H1 (cell line): ENCODE data around the gene MDH1. TPM values are rescaled to one million over a fixed set of nuclear protein-coding genes. Genes with fewer than 3 reads are reported as not detected.

ENCODE experiments used
- CTCF ChIA-PET: fragments of 300-600 bp; sonication (Branson Sonifier 250); formaldehyde crosslinking; loops from one replicate; lab custom pipeline; 2021; ENCODE audit not compliant: partially characterized antibody; lab: Charles Lee
- POLR2A ChIA-PET: fragments of 300-600 bp; sonication (Branson Sonifier 250); formaldehyde crosslinking; loops from one replicate; lab custom pipeline; 2021; ENCODE audit warnings: inconsistent platforms; ENCODE audit not compliant: partially characterized antibody; lab: Charles Lee
- DNase-seq, 2 experiments: peaks; one replicate each; pipeline versions ENCODE4 v3.0.0 to v3.0.0-alpha.2; 2010 to 2022; ENCODE audit warnings: low spot score in 2 of 2, low read depth in 1 of 2, mixed read lengths in 1 of 2
- FAIRE-seq: peaks from 2 replicates; lab custom pipeline; 2011; peaks lifted over from hg19 to GRCh38; lab: Jason Lieb, UNC
- H2AFZ ChIP-seq: 2 replicates; pipeline ENCODE4 v1.8.1; 2012; ENCODE audit warnings: low read length, inconsistent platforms
- H2AK5ac ChIP-seq: 2 replicates; pipeline ENCODE4 v1.6.1; 2013; ENCODE audit warnings: low read depth, low read length
- H2BK120ac ChIP-seq: replicated peaks from 2 replicates; pipeline ENCODE3; 2013; ENCODE audit warnings: low read depth, low read length, inconsistent platforms
- H2BK12ac ChIP-seq: 2 replicates; pipeline ENCODE4 v1.6.1; 2013; ENCODE audit warnings: low read depth, low read length
- H2BK15ac ChIP-seq: 2 replicates; pipeline ENCODE4 v1.6.1; 2013; ENCODE audit warnings: low read length
- H2BK20ac ChIP-seq: 2 replicates; pipeline ENCODE4 v1.6.1; 2013; ENCODE audit warnings: low read length
- H2BK5ac ChIP-seq: 2 replicates; pipeline ENCODE4 v1.6.1; 2013; ENCODE audit warnings: low read depth, low read length
- H3K14ac ChIP-seq: 2 replicates; pipeline ENCODE4 v1.6.1; 2013; ENCODE audit warnings: inconsistent platforms; ENCODE audit not compliant: insufficient read length
- H3K18ac ChIP-seq: 2 replicates; pipeline ENCODE4 v1.6.1; 2013; ENCODE audit warnings: low read length; ENCODE audit errors: extremely low read depth
- H3K23ac ChIP-seq: 2 replicates; pipeline ENCODE4 v1.6.1; 2013; ENCODE audit warnings: inconsistent platforms; ENCODE audit not compliant: insufficient read length
- H3K23me2 ChIP-seq: 2 replicates; pipeline ENCODE4 v1.6.1; 2013; ENCODE audit warnings: low read depth, low read length
- H3K27ac ChIP-seq: 2 replicates; pipeline ENCODE4 v1.6.1; 2011; ENCODE audit warnings: low read depth, low read length, inconsistent platforms
- H3K27me3 ChIP-seq, 4 experiments: replicated peaks in 1 of 4; 1 replicate in 1 of 4; 2 replicates in 3 of 4; pipeline versions ENCODE4 v1.6.1 to v1.8.1; 2011 to 2013; ENCODE audit warnings: low read length in 3 of 4, mild to moderate bottlenecking in 3 of 4, inconsistent platforms in 2 of 4, mixed read lengths in 2 of 4, moderate library complexity in 1 of 4; ENCODE audit not compliant: control insufficient read depth in 3 of 4, insufficient read depth in 3 of 4; ENCODE audit errors: extremely low read depth in 1 of 4
- H3K36me3 ChIP-seq, 4 experiments: 2 replicates each; pipeline versions ENCODE4 v1.6.1 to v1.8.1; 2011 to 2013; ENCODE audit warnings: mild to moderate bottlenecking in 4 of 4, low read length in 3 of 4, moderate library complexity in 2 of 4, control low read depth in 1 of 4, inconsistent platforms in 1 of 4; ENCODE audit not compliant: insufficient read depth in 4 of 4, control insufficient read depth in 2 of 4
- H3K4ac ChIP-seq: replicated peaks from 2 replicates; pipeline ENCODE3; 2013; ENCODE audit warnings: low read length, low read depth, mixed read lengths, inconsistent platforms; ENCODE audit not compliant: insufficient read length
- H3K4me1 ChIP-seq, 4 experiments: replicated peaks in 1 of 4; 1 replicate in 1 of 4; 2 replicates in 3 of 4; pipeline versions ENCODE4 v1.6.1 to v1.8.1; 2011 to 2013; ENCODE audit warnings: low read length in 3 of 4, inconsistent platforms in 2 of 4, mixed read lengths in 1 of 4; ENCODE audit not compliant: insufficient read depth in 4 of 4, control insufficient read depth in 3 of 4
- H3K4me2 ChIP-seq, 2 experiments: 2 replicates each; pipeline versions ENCODE4 v1.6.1 to v1.8.1; 2011 to 2013; ENCODE audit warnings: low read depth in 2 of 2, low read length in 2 of 2, control low read depth in 1 of 2, inconsistent platforms in 1 of 2, mild to moderate bottlenecking in 1 of 2; ENCODE audit not compliant: insufficient read depth in 1 of 2
- H3K4me3 ChIP-seq, 4 experiments: fragments of 200-600, 300-600 bp in 1 of 4; sonication (generic), shearing (Covaris generic), sonication (Bioruptor Twin) in 1 of 4; 2 replicates each; pipeline versions ENCODE4 v1.5.1 to v1.8.1; 2011 to 2016; ENCODE audit warnings: low read length in 4 of 4, low read depth in 3 of 4, control low read depth in 2 of 4, inconsistent platforms in 2 of 4, mild to moderate bottlenecking in 2 of 4, mixed read lengths in 1 of 4, moderate library complexity in 1 of 4; ENCODE audit not compliant: insufficient read depth in 2 of 4; ENCODE audit errors: extremely low read depth in 1 of 4
- H3K56ac ChIP-seq: replicated peaks from 2 replicates; pipeline ENCODE3; 2013; ENCODE audit warnings: low read depth, mild to moderate bottlenecking, mixed read lengths, low read length, inconsistent platforms; ENCODE audit not compliant: insufficient read length
- H3K79me1 ChIP-seq: 2 replicates; pipeline ENCODE4 v1.6.1; 2013; ENCODE audit warnings: low read depth, low read length, control low read depth
- H3K79me2 ChIP-seq, 2 experiments: 2 replicates each; pipeline versions ENCODE4 v1.6.1 to v1.8.1; 2012 to 2013; ENCODE audit warnings: low read length in 2 of 2, mild to moderate bottlenecking in 2 of 2, inconsistent platforms in 1 of 2; ENCODE audit not compliant: insufficient read depth in 2 of 2, control insufficient read depth in 1 of 2
- H3K9ac ChIP-seq, 4 experiments: replicated peaks in 1 of 4; 1 replicate in 1 of 4; 2 replicates in 3 of 4; pipeline versions ENCODE4 v1.6.1 to v1.8.1; 2011 to 2013; ENCODE audit warnings: low read depth in 3 of 4, low read length in 3 of 4, control low read depth in 2 of 4, mild to moderate bottlenecking in 2 of 4, moderate library complexity in 2 of 4, inconsistent platforms in 1 of 4; ENCODE audit errors: extremely low read depth in 1 of 4
- H3K9me3 ChIP-seq, 2 experiments: 2 replicates each; pipeline versions ENCODE4 v1.6.1 to v1.8.1; 2012 to 2013; ENCODE audit warnings: mild to moderate bottlenecking in 2 of 2, moderate library complexity in 2 of 2, control low read depth in 1 of 2, inconsistent platforms in 1 of 2, low read depth in 1 of 2, low read length in 1 of 2, mixed read lengths in 1 of 2; ENCODE audit not compliant: insufficient read depth in 2 of 2
- H4K20me1 ChIP-seq, 2 experiments: replicated peaks in 1 of 2; 2 replicates each; pipeline versions ENCODE3 to v1.8.1; 2011 to 2013; ENCODE audit warnings: inconsistent platforms in 2 of 2, low read length in 2 of 2, mild to moderate bottlenecking in 1 of 2; ENCODE audit not compliant: insufficient read depth in 2 of 2, control insufficient read depth in 1 of 2
- H4K5ac ChIP-seq: 2 replicates; pipeline ENCODE4 v1.6.1; 2013; ENCODE audit warnings: low read length, low read depth, mixed read lengths, inconsistent platforms; ENCODE audit not compliant: insufficient read length
- H4K8ac ChIP-seq: 2 replicates; pipeline ENCODE4 v1.8.0; 2013; ENCODE audit warnings: mild to moderate bottlenecking, moderate library complexity, low read length, inconsistent platforms; ENCODE audit not compliant: insufficient read depth; ENCODE audit errors: extremely low read depth
- H4K91ac ChIP-seq: replicated peaks from 2 replicates; pipeline ENCODE3; 2013; ENCODE audit warnings: low read length, mixed read lengths, inconsistent platforms; ENCODE audit not compliant: insufficient read length
- CEBPB ChIP-seq: IDR thresholded peaks from 2 replicates; pipeline ENCODE4 v1.6.1; 2012; ENCODE audit warnings: low read depth, low read length
- CHD2 ChIP-seq: IDR thresholded peaks from 2 replicates; pipeline ENCODE4 v1.6.1; 2012; ENCODE audit warnings: low read length, improper control_type of control experiment
- EP300 ChIP-seq, 2 experiments: IDR thresholded peaks; 1 replicate in 1 of 2; 2 replicates in 1 of 2; pipeline ENCODE4 v1.6.1; 2011 to 2012; ENCODE audit warnings: low read depth in 2 of 2, low read length in 2 of 2, mild to moderate bottlenecking in 2 of 2, borderline replicate concordance in 1 of 2, inconsistent platforms in 1 of 2, moderate library complexity in 1 of 2
- MAFK ChIP-seq: IDR thresholded peaks from 2 replicates; pipeline ENCODE4 v1.6.1; 2012; ENCODE audit warnings: low read depth, mild to moderate bottlenecking, improper control_type of control experiment, low read length
- POLR2A ChIP-seq, 2 experiments: IDR thresholded peaks; 1 replicate in 1 of 2; 2 replicates in 1 of 2; pipeline ENCODE4 v1.6.1; 2011; ENCODE audit warnings: low read depth in 2 of 2, low read length in 2 of 2, mild to moderate bottlenecking in 2 of 2; ENCODE audit errors: control extremely low read depth in 1 of 2
- RBBP5 ChIP-seq: IDR thresholded peaks from 2 replicates; pipeline ENCODE4 v1.7.1; 2012; ENCODE audit warnings: low read depth, mild to moderate bottlenecking, inconsistent platforms, low read length, moderate library complexity, borderline replicate concordance
- SP1 ChIP-seq: IDR thresholded peaks from 2 replicates; pipeline ENCODE4 v1.6.1; 2011; ENCODE audit warnings: low read depth, low read length
- TAF1 ChIP-seq: IDR thresholded peaks from 2 replicates; pipeline ENCODE4 v1.6.1; 2011; ENCODE audit warnings: mild to moderate bottlenecking, low read depth, low read length
- TCF12 ChIP-seq: IDR thresholded peaks from 2 replicates; pipeline ENCODE4 v1.6.1; 2011; ENCODE audit warnings: low read depth, mild to moderate bottlenecking, low read length
- WGBS, 2 experiments: shearing (Covaris generic) in 1 of 2; methylation state at CpG; one replicate each; pipeline versions ENCODE4 v1.1.6 to v1.1.7; 2013 to 2015; ENCODE audit warnings: low lambda C conversion rate in 2 of 2, mixed read lengths in 2 of 2, inconsistent platforms in 1 of 2, low coverage in 1 of 2, missing lambda C conversion rate in 1 of 2; ENCODE audit not compliant: insufficient replicate concordance in 2 of 2, insufficient coverage in 1 of 2, insufficient read length in 1 of 2; ENCODE audit errors: extremely low coverage in 1 of 2, missing lambda C conversion rate in 1 of 2; 5-methylcytosine and 5-hydroxymethylcytosine counted together
- polyA plus RNA-seq, 7 experiments: library from polyadenylated mRNA; depleted of rRNA in 3 of 7; stranded (reverse) in 5 of 7; unstranded in 2 of 7; fragments of >200 nt in 5 of 7; fragments of 200-250 nt in 2 of 7; gene quantifications; 1 replicate in 5 of 7; 2 replicates in 1 of 7; 4 replicates in 1 of 7; pipeline versions ENCODE4 v1.2.1 to v1.2.3, GENCODE V29; 2011 to 2013; ENCODE audit warnings: missing spikeins in 2 of 7, mixed read lengths in 2 of 7
- total RNA-seq: library from RNA; stranded (reverse); fragmentation: NEBNext Ultra II Directional; extraction: Animal tissue kit (Norgen Biotek cat#: 25700); gene quantifications from 2 replicates; pipeline ENCODE4 v1.2.1, GENCODE V29; 2021

MDH1 gene
- total and polyA plus RNA-seq, 2 of the 8 experiments (the other 6 are each of a cell fraction or from before 2014, with no cell fraction given), result 353 to 376 TPM

DNA sequence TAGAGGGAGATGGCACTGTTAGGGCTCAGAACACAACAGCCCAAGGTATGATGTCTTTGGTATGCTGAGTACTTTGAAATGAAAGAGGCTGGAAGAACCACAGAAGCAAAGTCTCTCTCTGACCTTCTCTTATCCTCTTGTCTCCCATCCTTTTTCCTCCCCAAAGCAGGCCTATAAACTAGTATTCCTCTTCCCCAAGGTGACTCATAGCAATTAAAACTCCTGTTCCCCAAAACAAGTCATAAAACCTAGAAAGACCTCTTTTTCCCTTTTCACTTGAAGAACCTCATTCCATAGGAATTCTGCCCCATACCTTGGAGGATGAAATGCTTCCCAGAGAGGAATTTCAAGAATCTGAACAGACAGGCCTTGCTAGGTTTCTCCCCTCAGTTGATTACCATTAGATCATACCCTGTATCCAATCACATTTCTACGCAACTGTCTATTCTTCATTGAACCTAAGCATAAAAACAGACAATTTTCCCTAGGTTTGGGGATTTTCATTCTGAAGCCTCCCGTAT is 25.7 kb downstream of the MDH1 start:
- no peaks in the 10 kb centered on the region for H3K79me1 ChIP-seq
- no peaks in the 10 kb centered on the region for H4K20me1 ChIP-seq
- peaks cover 0 to 34% of the 10 kb centered on the region in 2 experiments; a peak in 3 of 4 replicates for H3K79me2 ChIP-seq
- H3K4ac ChIP-seq, result no peak overlapping the region
- no peak overlapping the region for H3K14ac ChIP-seq
- ChIA-PET POLR2A (interaction anchor here (0.6 to 4.7 kb wide), 28 partner anchors 8 to 662 kb away, joined by 3 to 19 read pairs (median 4); partner anchors contain the start of genes MDH1, UGP2 and WDPCP), CTCF (interaction anchor here (1.0 to 1.7 kb wide), 3 partner anchors 9 to 247 kb away, joined by 4 to 8 read pairs (median 4); no protein-coding TSS in a partner anchor)
- peak overlapping the region; percentile 95 for H3K27ac ChIP-seq
- peak overlapping the region; percentile 95 for H2BK5ac ChIP-seq
- H2BK20ac ChIP-seq, result 0 out of 2 replicates have a peak overlapping the region, but pooled peaks have one; percentile 53
- no peak overlapping the region for H3K56ac ChIP-seq
- no peak for DNase-seq
- H2BK15ac ChIP-seq, result no peak overlapping the region
- H4K91ac ChIP-seq, result peak overlapping the region; percentile 20
- peak overlapping the region; percentile 69 to 97 for H3K4me2 ChIP-seq
- no peaks in the 10 kb centered on the region for H3K9me3 ChIP-seq
- H3K23me2 ChIP-seq, result peaks cover 4% of the 10 kb centered on the region; the same call in 1 of the 2 replicates
- H3K18ac ChIP-seq, result peak overlapping the region; percentile 73
- no peak overlapping the region for H3K23ac ChIP-seq
- WGBS, 2 experiments, result 5% methylated on average over 2 of the region's 2 CpGs; no CpG with 5 or more reads in 1 of the 2 experiments
- no peak overlapping the region for H4K8ac ChIP-seq
- peak overlapping the region; percentile 59 for H2BK120ac ChIP-seq
- peaks cover 9 to 40% (median 21%) of the 10 kb centered on the region in 4 experiments for H3K4me1 ChIP-seq
- peak overlapping the region; percentile 67; the same call in 1 of the 2 replicates for H2AK5ac ChIP-seq
- peak overlapping the region; percentile 69 to 80 (median 73) for H3K9ac ChIP-seq
- peak overlapping the region; percentile 86; the same call in 1 of the 2 replicates for H2BK12ac ChIP-seq
- H3K36me3 ChIP-seq, result peaks cover 0 to 13% (median 0%) of the 10 kb centered on the region in 4 experiments; a peak in 2 of 8 replicates
- FAIRE-seq, result no peak
- H2AFZ ChIP-seq, result no peak overlapping the region
- H3K27me3 ChIP-seq, result no peaks in the 10 kb centered on the region
- H3K4me3 ChIP-seq, result peak overlapping the region; percentile 24 to 58 (median 33)
- peak overlapping the region; percentile 74 for H4K5ac ChIP-seq
- TF ChIP-seq CEBPB, result no peak
- TF ChIP-seq TCF12, result peak; percentile 89; the same call in 1 of the 2 replicates
- TF ChIP-seq RBBP5, result peak; percentile 75; the same call in 1 of the 2 replicates
- peak; percentile 70 for TF ChIP-seq CHD2
- peak in 1 of 2 experiments; percentile 72; a peak in 1 of 3 replicates for TF ChIP-seq POLR2A (IDR thresholded peaks at IDR 0.05; ENCODE audit: control extremely low read depth in 1 of 2, low read depth in 2 of 2, low read length in 2 of 2)
- TF ChIP-seq TAF1, result 0 out of 2 replicates have a peak, but pooled peaks have one; percentile 13
- no peak for TF ChIP-seq MAFK
- TF ChIP-seq EP300 (IDR thresholded peaks at IDR 0.05; ENCODE audit: borderline replicate concordance in 1 of 2, low read depth in 2 of 2, low read length in 2 of 2), result peak in 1 of 2 experiments; percentile 91; a peak in 1 of 3 replicates
- peak; percentile 97 for TF ChIP-seq SP1
